Measurements from ENCODE around the gene SMG5. TPM values are rescaled to one million over a fixed set of nuclear protein-coding genes. Genes with fewer than 3 reads are reported as not detected.
A peak's percentile ranks its signal among the peaks of the same experiment; 100 is the strongest.

Gene SMG5
- total and polyA plus RNA-seq, 2 donors (not counting 1 experiment from before 2014, with no cell fraction given) = 53.5 to 77.0 TPM

DNA sequence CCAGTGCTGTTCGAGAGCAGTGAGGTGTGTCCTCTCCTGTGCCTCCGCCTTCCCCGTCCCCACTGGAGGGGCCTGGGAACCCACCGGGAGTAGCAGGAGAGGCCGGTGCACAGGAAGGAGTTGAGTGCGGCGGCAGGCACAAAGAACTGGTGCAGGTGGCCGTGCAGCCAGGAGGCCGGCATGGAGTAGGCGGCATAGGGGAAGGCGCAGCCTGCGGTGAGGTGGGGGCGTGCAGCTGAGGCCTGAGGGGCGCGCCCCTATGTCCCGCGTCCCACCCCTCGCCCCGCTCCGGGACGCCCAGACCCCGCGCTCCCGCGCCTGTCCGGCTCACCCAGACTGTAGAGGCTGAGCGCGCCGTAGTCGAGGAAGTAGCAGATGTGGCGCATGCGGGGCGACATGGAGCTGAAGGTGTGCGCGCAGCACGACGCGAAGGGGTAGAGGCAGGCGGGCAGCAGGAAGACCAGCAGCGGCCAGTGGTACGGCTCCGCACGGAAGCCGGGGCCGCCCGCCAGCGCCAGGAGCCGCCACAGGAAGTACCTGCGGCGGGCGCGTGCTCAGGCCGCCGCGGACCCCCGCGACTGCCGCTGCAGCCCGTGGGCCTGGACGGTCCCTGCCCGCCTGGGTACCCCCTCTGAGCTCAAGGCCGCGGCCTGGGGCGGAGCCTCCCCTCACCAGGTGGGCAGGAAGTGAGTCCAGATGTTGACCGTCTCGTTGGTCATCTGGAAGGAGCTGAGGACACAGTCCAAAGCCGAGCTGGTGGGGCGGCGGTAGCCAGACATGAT is 37.0 kb downstream of the SMG5 start:
- H3K27me3 Mint-ChIP-seq = peaks cover 7% of the 10 kb centered on the region
- DNase-seq (peak; percentile 57), ATAC-seq (ENCODE audit: low read depth) (peak; percentile 64)
- H3K27ac Mint-ChIP-seq = peak overlapping the region; percentile 59
- Histone ChIP-seq H3K4me2 (replicated peaks; ENCODE audit: low read depth, low read length, poor library complexity, severe bottlenecking) (peak overlapping the region; percentile 93), H3K36me3 (replicated peaks in 1 of 2; ENCODE audit: control extremely low read depth in 1 of 2, control insufficient read depth in 1 of 2, extremely low read depth in 1 of 2, insufficient read depth in 2 of 2, low read length in 1 of 2) (peaks cover 0 to 8% of the 10 kb centered on the region in 2 experiments), H3K4me1 (ENCODE audit: control insufficient read depth in 2 of 2, insufficient read depth in 2 of 2, low read length in 2 of 2) (peaks cover 14 to 15% of the 10 kb centered on the region in 2 donors), H3K9me3 (ENCODE audit: control extremely low read depth in 1 of 3, control insufficient read depth in 2 of 3, insufficient read depth in 1 of 3, low read length in 2 of 3) (peaks cover 0 to 3% (median 0%) of the 10 kb centered on the region in 3 donors), H3K79me2 (ENCODE audit: control insufficient read depth, insufficient read depth, low read length) (no peaks in the 10 kb centered on the region), H2AFZ (ENCODE audit: insufficient read depth, low read depth, low read length, poor library complexity, severe bottlenecking) (peak overlapping the region; percentile 75), H4K20me1 (ENCODE audit: control insufficient read depth, insufficient read depth, low read length, poor library complexity, severe bottlenecking) (no peaks in the 10 kb centered on the region), H3K27ac (ENCODE audit: low read length in 2 of 2) (no peak overlapping the region), H3K9ac (ENCODE audit: low read length) (peak overlapping the region; percentile 69), H3K4me3 (ENCODE audit: control extremely low read depth in 1 of 5, extremely low read depth in 1 of 5, insufficient read depth in 1 of 5, low read depth in 2 of 5, low read length in 4 of 5) (peak overlapping the region in 4 of 5 experiments; percentile 26 to 60 (median 47)), H3K27me3 (replicated peaks in 1 of 4; ENCODE audit: control extremely low read depth in 1 of 4, control insufficient read depth in 3 of 4, insufficient read depth in 4 of 4, low read length in 3 of 4) (peaks cover 0 to 12% (median 0%) of the 10 kb centered on the region in 4 experiments)
- H3K4me3 Mint-ChIP-seq = peak overlapping the region; percentile 89
- WGBS (ENCODE audit: insufficient coverage) = 3% methylated on average over 67 of the region's 69 CpGs
- ChIA-PET POLR2A (no interaction called here), CTCF (interaction anchor here (1.5 to 2.1 kb wide), 2 partner anchors 20 to 74 kb away, joined by 5 to 10 read pairs; no protein-coding TSS in a partner anchor)
- peaks cover 18% of the 10 kb centered on the region for H3K4me1 Mint-ChIP-seq
- TF ChIP-seq EZH2 (IDR thresholded peaks at IDR 0.05; ENCODE audit: borderline replicate concordance, insufficient read depth, low read depth, low read length, poor library complexity, severe bottlenecking) = no peak
- TF ChIP-seq, protein P1, sequence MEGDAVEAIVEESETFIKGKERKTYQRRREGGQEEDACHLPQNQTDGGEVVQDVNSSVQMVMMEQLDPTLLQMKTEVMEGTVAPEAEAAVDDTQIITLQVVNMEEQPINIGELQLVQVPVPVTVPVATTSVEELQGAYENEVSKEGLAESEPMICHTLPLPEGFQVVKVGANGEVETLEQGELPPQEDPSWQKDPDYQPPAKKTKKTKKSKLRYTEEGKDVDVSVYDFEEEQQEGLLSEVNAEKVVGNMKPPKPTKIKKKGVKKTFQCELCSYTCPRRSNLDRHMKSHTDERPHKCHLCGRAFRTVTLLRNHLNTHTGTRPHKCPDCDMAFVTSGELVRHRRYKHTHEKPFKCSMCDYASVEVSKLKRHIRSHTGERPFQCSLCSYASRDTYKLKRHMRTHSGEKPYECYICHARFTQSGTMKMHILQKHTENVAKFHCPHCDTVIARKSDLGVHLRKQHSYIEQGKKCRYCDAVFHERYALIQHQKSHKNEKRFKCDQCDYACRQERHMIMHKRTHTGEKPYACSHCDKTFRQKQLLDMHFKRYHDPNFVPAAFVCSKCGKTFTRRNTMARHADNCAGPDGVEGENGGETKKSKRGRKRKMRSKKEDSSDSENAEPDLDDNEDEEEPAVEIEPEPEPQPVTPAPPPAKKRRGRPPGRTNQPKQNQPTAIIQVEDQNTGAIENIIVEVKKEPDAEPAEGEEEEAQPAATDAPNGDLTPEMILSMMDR (IDR thresholded peaks at IDR 0.05) = no peak
- H3K9me3 Mint-ChIP-seq (ENCODE audit: insufficient read depth) = no peaks in the 10 kb centered on the region
- intact Hi-C loops (cut with micrococcal nuclease) = no loop called here

DNA sequence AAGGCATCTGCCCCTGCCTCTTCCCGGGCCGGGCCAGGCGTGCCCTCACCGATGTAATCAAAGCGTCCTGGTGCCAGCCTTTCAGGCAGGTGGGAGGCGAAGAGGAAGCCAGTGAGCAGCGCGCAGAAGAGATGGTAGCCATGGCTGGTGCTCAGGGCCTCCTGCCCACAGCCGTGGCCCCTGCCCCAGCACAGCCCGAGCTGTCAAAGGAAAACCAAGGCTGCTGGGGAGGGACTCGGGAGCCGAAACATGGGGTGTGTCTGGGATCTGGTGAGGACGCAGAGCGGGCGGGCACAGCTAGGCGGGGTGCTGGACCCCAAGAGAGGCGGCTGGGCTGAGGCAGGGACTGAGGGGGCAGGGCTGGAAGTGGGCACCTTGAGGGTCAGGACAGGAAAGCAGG is 37.9 kb downstream of the SMG5 start:
- no peak overlapping the region for H3K4me3 ChIP-seq (ENCODE audit: control extremely low read depth in 1 of 5, extremely low read depth in 1 of 5, insufficient read depth in 1 of 5, low read depth in 2 of 5, low read length in 4 of 5)
- H3K9me3 Mint-ChIP-seq (ENCODE audit: insufficient read depth) = no peaks in the 10 kb centered on the region
- peaks cover 18% of the 10 kb centered on the region for H3K4me1 Mint-ChIP-seq
- H3K36me3 ChIP-seq (replicated peaks in 1 of 2; ENCODE audit: control extremely low read depth in 1 of 2, control insufficient read depth in 1 of 2, extremely low read depth in 1 of 2, insufficient read depth in 2 of 2, low read length in 1 of 2) = peaks cover under 1 to 3% of the 10 kb centered on the region in 2 experiments
- H3K27ac Mint-ChIP-seq = no peak overlapping the region
- peak overlapping the region; percentile 89 for H3K4me3 Mint-ChIP-seq
- no peaks in the 10 kb centered on the region for H3K79me2 ChIP-seq (ENCODE audit: control insufficient read depth, insufficient read depth, low read length)
- ATAC-seq (ENCODE audit: low read depth) (no peak), DNase-seq (no peak)
- POLR2A ChIA-PET = no interaction called here
- peaks cover 0 to 3% (median 0%) of the 10 kb centered on the region in 3 donors for H3K9me3 ChIP-seq (ENCODE audit: control extremely low read depth in 1 of 3, control insufficient read depth in 2 of 3, insufficient read depth in 1 of 3, low read length in 2 of 3)
- CTCF ChIA-PET = no interaction called here
- peaks cover 14 to 15% of the 10 kb centered on the region in 2 donors for H3K4me1 ChIP-seq (ENCODE audit: control insufficient read depth in 2 of 2, insufficient read depth in 2 of 2, low read length in 2 of 2)
- peaks cover 0 to 12% (median 0%) of the 10 kb centered on the region in 4 experiments for H3K27me3 ChIP-seq (replicated peaks in 1 of 4; ENCODE audit: control extremely low read depth in 1 of 4, control insufficient read depth in 3 of 4, insufficient read depth in 4 of 4, low read length in 3 of 4)
- no peak overlapping the region for H3K27ac ChIP-seq (ENCODE audit: low read length in 2 of 2)
- 97% methylated on average over 13 of the region's 17 CpGs for WGBS (ENCODE audit: insufficient coverage)
- intact Hi-C loops (cut with micrococcal nuclease) = no loop called here
- TF ChIP-seq, protein P1 (IDR thresholded peaks at IDR 0.05) = no peak
- TF ChIP-seq EZH2 (IDR thresholded peaks at IDR 0.05; ENCODE audit: borderline replicate concordance, insufficient read depth, low read depth, low read length, poor library complexity, severe bottlenecking) = no peak
- H2AFZ ChIP-seq (ENCODE audit: insufficient read depth, low read depth, low read length, poor library complexity, severe bottlenecking) = no peak overlapping the region
- H4K20me1 ChIP-seq (ENCODE audit: control insufficient read depth, insufficient read depth, low read length, poor library complexity, severe bottlenecking) = no peaks in the 10 kb centered on the region
- H3K4me2 ChIP-seq (replicated peaks; ENCODE audit: low read depth, low read length, poor library complexity, severe bottlenecking) = peak overlapping the region; percentile 93
- no peak overlapping the region for H3K9ac ChIP-seq (ENCODE audit: low read length)
- peaks cover 7% of the 10 kb centered on the region for H3K27me3 Mint-ChIP-seq

Data from B cell (primary cell).